IMR-90 (cell line): ENCODE data around the gene SORCS1.

ENCODE experiments used
- BHLHE40 ChIP-seq: fragments of 150-350 bp; IDR thresholded peaks from 2 replicates; pipeline ENCODE4 v1.6.1; 2016; ENCODE audit warnings: mild to moderate bottlenecking, low read depth, low read length
- CTCF ChIP-seq: conservative IDR thresholded peaks from 2 replicates; pipeline ENCODE4 v1.5.1; 2012; ENCODE audit warnings: mild to moderate bottlenecking, low read depth, low read length, improper control_type of control experiment
- ELK1 ChIP-seq: fragments of 150-350 bp; IDR thresholded peaks from 2 replicates; pipeline ENCODE4 v1.6.1; 2016; ENCODE audit warnings: low read depth, mild to moderate bottlenecking, low read length, moderate library complexity, borderline replicate concordance
- FOS ChIP-seq: fragments of 150-350 bp; IDR thresholded peaks from 2 replicates; pipeline ENCODE4 v1.6.1; 2016; ENCODE audit warnings: low read depth, low read length
- MAFK ChIP-seq: IDR thresholded peaks from 2 replicates; pipeline ENCODE4 v1.6.1; 2012; ENCODE audit warnings: low read depth, low read length, improper control_type of control experiment
- MAZ ChIP-seq: IDR thresholded peaks from 2 replicates; pipeline ENCODE4 v1.6.1; 2012; ENCODE audit warnings: low read depth, mild to moderate bottlenecking, low read length, improper control_type of control experiment, moderate library complexity, borderline replicate concordance
- POLR2A ChIP-seq: IDR thresholded peaks from 2 replicates; pipeline ENCODE4 v1.6.1; 2012; ENCODE audit warnings: mild to moderate bottlenecking, low read depth, low read length
- RAD21 ChIP-seq: IDR thresholded peaks from 2 replicates; pipeline ENCODE4 v1.6.1; 2012; ENCODE audit warnings: low read length, improper control_type of control experiment
- SMC3 ChIP-seq: fragments of 150-350 bp; IDR thresholded peaks from 2 replicates; pipeline ENCODE4 v1.6.1; 2016; ENCODE audit warnings: low read depth, mild to moderate bottlenecking, antibody characterized with exemption, low read length, moderate library complexity

- TF ChIP-seq POLR2A (no peak), CTCF (peak; percentile 20; the same call in 1 of the 2 replicates), MAZ (no peak), SMC3 (no peak), RAD21 (no peak), ELK1 (no peak), BHLHE40 (no peak), FOS (no peak), MAFK (no peak)
These were observed 453.1 kb downstream of the SORCS1 start for GRCh38 chr10:106711313-106711906.
